HG03108 (cell line): Measurements from ENCODE around the gene FAM83C.

Experiments
- ATAC-seq: cut with Tn5 transposase; IDR thresholded peaks from one replicate; pipeline ENCODE4 v1.9.1; 2021; ENCODE audit warnings: moderate library complexity; ENCODE audit not compliant: unreplicated experiment

Gene FAM83C

DNA sequence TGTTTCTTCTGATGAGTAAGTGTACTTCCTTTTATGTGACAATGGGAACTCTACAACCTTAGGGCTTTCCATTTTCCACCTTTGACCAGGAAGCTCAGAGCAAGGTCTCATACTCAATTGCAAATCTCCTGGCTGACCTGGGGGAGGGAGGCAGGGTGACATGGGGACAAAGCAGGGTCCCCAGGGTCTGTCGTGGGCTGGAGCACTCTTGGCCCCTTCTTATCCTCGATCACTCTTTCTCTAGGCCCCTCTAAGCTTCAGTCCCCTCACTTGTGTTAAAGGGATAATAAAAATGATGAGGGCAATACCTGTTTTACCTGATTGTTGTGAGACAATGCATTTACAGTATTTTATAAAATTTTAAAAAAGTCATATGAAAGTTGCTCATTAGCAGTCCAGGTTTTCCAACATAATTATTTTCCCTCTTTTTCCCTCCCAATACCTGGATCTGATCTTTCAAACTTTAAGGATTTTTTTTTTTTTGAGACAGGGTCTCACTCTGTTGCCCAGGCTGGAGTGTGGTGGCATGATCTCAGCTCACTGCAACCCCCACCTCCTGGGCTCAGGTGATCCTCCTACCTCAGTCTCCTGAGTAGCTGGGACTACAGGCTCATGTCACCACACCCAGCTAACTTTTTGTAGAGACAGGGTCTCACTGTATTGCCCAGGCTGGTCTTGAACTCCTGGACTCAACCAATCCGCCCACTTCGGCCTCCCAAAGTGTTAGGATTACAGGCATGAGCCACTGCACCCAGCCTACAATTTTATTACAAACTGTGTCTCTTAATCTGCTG lies 8.4 kb upstream of the FAM83C start:
- no peak for ATAC-seq

DNA sequence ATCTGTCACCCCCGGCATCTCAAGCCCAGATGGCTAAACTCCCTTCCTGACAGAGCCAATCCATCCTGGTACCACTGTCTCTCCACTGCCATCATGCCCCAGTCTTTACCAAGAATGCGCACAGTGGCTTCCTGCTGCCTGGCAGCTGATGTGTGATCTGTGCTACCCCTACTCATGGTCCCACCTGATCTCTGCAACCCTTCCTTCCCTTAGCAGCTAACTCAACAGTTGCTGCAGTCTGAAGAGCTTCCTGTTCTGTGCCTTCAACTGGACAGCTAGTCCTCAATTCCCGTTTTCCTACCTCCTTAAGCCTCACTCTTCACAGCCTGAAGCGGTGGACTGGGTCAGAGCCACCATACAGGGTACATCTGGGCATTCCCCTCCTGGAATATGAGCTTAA lies 7.6 kb upstream of the FAM83C start:
- ATAC-seq = no peak

DNA sequence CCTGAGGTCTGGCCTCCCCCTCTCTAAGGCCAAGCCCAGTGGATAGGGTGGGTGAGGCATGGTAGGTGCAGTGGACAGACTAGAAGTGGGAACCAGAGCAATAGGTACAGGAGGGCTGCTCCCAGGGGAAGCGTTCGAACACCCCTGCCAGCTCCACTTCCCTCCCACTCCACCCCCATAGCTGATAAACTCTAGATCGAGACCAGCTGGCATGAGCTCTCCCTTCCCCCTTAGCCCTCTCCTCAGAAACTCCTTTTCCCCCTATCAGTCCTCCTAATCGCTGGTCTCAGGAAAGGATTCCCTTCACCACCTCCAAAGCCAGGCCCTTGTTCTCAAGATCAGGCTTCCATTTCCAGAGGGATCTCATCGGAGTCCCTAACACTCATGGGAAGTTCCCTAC lies 6.0 kb upstream of the FAM83C start:
- no peak for ATAC-seq

DNA sequence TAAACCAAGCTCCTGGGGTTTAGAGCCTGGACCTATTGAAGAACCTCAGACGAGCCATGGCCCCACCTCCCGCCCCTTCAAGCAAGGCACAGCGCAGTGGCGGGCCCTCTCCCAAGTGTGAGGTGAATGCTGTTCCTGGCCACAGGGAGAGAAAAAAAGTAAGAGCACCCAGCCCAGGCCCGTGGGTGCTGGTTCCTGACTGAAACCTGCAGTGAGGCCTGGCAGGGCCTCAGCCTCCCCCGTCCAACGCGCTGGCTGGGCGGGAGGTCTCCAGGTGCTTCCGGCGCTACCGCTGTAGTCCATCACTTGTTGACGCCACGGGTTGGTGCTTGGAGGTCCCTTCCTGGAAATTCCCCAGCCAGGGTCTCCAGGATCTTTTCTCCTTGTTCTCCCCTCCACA lies 5.5 kb upstream of the FAM83C start:
- no peak for ATAC-seq

DNA sequence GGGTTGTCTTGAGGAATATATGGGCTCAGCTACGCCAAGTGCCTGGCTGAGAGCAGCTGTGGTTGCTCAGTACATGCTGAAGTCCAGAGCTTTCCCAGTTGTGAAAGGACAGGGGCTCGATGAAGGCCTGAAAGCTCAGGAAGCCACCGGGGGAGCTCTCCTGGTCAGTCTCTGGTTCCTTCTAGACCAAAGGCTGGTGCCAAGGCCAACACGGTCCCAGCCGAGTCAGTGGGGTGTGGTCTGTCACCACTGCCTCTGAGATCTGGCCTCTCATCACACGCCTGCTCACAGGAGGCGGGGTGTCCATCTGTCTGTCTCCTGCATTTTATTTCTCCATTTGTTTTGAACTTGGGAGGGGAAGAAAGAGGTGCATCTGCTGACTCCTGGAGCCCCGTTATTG lies 4.9 kb upstream of the FAM83C start:
- ATAC-seq = no peak

DNA sequence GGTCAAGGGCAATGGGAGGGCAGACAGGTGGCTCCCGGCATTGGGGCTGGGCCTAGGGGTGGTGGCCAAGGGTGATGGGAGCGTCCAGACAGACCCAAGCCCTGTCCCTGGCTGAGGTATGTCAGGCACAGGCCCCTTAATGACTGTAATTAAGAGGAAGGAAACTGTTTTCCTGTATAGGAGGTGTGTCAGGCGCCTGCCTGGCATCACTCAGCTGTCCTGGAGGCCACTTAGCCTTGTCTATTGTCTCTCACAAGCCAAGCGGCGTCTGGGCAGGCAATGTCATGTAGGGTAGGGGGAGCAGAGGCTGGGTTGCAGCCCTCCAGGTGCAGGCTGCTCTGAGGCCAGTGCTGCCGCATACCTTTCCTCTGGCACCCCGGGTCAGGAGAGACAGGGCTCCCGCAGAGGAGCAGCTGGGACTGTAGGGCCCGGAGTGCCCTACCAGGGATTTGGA lies 3.9 kb upstream of the FAM83C start:
- no peak for ATAC-seq

DNA sequence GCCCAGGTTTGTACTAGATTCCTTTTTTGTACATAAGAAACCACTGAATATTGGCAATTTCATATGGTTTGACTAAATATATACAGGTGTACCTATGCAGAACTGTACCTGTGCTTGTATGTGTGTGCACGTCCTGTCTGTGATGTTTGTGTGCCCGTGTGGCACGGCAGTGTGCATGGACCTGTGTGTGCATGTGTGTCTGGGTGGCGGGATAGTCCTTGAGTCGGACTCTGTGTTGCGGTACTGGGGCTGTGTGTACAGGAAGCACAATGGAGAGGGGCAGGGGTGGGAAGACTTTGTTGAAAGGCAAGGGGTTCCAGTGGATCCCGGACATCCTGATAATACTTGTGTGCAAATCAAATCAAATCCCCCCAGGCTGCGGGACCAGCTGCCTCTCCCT lies 3.4 kb upstream of the FAM83C start:
- no peak for ATAC-seq

DNA sequence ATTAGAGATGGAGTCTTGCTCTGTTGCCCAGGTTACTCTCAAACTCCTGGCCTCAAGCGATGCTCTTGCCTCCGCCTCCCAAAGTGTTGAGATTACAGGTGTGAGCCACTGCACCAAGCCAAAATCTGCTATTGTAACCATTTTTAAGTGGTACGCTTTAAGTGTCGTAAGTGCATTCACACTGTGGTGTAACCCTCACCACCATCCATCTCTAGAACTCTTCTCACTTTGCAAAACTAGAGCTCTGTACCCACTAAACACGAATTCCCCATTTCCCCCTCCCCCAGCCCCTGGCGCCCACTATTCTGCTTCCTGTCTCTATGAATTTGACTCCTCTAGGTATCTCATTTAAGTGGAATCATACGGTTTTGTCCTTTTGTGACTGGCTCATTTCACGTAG lies 2.8 kb upstream of the FAM83C start:
- ATAC-seq = no peak

DNA sequence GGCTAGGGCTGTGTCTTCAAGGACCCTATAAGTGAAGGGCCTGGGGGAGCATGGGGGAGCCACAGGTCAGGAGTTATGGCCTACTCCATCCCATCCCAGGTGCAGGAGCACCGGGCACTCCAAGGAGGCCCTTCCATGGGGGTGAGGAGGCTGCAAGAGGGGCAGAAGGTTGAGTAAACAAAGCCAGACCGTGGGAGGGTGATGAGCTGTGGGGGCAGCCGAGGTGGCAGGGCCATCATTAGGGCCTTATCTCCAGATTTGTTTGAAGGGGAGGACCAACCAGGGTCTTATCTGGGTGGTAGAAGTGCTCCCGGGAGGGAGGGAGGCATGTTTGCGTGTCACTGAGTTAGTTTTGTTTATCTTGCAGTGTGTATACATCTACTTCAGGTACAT lies 2.1 kb upstream of the FAM83C start:
- ATAC-seq = no peak

DNA sequence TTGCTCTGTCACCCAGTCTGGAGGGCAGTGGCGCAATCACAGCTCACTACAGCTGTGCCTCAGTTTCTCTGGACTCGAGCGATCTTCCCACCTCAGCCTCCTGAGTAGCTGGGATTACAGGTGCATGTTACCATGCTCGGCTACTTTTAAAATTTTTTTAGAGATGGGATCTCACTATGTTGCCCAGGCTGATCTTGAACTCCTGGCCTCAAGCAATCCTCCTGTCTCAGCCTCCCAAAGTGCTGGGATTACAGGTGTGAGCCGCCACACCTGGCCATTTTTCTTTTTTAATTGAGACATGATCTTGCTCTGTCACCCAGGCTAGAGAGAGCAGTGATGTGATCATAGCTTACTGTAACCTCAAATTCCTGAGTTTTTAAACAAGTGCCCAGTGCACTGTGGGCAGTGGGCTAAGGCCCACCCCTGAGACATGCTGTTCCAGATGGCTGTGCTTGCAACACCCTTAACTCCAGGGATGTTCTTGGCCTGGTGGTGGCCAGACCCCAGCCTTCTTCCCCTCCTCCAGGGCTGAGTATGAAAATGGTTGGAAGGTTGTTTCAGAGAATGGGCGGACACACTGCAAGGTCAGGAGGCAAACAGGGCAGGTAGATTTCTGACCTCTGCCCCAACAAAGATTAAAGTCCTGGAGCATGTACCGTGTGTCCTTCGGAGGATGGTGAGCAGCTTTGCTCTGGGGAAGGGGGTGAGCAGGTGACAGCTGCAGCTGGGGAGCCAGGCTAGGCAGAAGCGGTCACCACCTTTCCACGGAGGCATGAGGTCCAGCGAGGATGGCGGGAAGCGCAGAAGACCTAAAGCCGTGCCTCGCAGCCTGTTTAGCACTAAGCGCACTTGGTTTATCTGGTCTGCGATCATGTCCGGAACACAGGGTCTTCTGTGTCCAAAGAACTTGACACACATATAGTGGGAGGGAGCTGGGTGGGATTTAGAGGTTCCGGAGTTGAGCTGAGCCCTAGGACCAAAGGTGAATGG lies 1.4 kb upstream of the FAM83C start:
- ATAC-seq = no peak

DNA sequence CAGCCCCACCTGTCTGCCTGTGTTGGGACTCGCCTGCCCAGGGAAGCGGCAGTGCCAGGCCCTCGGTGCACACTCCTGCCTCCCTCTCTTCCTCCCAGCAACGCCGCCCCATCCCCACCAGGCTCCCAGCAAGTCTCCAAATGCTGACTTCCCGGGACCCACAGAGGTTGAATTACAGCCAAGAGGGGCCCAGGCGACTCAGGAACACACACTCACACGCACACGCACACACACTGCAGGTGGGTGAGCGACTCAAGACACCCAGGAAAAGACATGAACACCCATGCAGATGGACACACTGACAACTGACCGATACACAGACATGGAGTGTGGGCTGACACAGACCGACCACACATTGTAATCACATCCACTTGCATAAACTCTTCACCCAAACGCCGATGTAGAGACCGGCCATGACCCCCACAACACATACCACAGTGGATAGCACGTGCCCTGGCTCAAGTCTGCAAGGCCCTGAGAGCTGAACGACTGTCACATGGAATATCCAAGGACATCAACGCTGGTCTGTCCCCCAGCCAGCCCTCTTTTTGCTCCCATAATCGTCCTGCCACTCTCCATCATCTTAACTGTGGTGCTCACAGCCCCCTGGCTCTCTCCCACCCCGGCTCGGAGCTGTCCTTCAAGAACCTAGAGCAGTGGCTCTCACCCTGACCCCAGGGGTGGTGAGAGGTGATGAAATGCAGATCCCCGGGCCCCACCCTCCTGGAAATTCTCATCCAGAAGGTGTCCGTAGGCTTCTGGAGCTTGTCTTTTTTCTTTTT lies 470 bp upstream of the FAM83C start:
- no peak for ATAC-seq

DNA sequence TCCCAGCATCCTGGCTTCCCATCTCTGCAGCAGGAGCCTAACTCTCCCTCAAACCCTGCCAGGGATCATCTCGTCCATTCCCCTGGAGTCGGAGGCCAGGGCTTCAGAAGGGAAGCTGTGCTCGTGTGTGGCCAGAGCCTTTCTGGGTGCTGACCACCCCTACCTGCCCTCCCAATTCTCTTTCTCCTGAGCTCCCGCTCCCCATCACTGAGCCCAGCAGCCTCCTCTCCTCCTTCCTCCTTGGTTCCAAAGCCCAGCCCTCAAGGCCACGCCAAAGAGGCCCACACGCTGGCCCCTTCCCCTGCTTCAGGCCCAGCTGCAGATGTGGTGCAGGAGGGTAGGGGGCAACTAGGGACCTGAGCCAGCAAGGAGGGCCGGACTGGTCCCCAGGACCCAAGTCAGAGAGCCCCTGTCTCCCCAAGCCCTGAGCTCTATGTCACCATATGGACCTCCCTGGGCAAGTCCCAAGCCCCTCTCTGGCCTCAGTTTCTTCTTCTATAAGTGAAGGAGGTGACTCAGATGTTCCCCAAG lies 1.3 kb downstream of the FAM83C start:
- no peak for ATAC-seq

DNA sequence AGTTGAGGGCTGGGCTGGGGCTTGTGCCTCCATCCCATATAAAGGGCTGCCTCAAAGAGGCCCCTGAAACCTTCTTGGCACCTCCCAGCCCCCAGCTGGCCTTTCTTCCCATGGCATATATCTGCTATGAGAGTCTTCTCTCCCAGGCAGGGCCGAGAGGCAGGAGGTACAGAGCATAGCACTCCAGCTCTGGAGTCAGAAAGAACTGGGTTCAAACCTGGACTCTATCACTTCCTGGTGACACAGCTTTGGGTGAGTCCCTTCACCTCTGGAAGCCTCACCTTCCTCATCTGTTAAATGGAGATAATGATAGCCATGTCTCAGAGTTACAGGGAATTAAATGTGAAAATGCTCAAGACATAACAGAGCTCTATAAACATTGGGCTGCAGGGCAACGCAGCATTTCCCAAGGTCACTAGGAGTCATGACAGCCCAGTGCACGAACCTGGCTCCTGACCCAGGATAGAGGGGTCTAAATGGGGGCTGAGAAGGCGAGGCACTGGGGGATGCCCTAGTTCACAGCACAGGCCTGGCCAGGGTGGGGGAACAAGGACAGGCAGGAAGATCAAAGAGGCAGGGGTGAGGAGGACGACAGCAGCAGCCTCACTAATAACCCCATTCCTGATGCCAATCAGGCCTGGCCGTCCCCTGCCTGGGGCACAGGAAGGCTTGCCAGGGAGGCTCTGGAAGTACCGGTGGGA lies 1.9 kb downstream of the FAM83C start:
- no peak for ATAC-seq

DNA sequence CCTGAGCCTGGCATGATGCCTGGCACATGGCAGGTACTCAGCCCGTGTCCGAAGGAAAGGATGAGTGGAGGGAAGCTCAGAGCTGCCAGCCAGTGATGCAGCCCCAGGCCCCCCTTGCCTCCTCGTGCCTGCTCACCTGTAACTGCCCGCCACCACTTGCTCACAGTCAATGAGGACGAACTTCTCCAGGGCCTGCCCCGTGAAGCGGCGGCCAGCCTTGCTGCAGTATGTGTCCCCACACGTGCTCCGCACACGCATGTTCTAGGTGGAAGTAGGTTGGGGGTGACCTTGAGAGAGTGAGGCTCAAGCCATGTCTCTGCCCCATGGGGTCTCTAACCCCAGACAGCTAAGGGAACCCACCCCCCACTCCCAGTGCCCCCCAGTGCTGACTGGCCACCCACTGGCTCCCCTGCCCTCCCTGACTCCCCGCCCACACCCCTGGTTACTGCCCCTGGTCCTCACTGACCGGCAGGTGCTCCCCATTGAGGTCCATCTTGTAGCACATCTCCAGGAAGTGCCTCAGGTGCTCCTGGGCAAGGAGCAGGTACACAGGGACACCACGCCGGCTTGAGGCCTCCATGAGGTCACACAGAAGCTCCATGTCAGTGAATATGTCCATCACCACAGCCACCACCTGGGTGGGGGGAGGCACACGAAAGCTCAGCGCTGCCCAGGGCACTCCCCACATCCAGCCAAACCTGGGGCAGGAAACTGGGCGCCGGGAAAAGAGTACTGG lies 3.7 kb downstream of the FAM83C start:
- ATAC-seq = no peak

DNA sequence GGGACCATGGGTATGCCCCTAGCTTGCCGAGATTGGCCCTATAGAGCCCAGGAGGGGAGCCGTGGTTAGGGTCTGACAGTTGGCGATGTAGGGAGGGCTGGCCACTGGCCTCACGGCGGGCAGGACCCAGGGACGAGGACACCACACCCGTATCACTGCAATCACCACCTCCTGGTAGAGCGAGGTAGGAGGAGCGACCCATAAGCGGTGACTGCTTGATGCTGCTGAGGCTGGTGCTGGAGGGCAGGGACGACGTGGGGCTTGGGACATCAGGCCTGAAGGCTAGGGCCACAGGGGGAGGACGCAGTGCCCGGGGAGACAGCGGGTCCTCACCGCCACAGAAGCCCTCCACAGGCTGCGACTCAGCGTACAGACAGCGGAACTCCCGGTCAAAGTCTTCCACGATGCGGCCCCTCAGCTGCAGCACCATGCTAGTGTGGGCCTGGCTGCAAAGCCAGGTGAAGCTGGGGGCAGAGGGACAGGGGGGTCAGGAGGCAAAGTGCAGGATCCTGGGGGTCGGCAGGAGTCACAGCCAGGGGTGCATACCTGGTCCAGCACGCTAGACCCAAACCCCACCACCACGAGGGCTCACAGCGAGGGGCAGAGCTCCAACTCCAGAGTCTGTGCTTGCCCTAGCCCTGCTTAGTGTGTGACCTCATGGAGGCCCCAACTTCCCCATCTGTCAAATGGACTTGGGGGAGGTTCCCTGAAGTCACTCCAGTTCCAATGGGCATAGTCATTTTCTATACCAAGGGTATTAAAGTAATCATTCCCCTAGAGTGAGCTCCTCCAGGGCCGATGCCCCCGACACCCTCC lies 4.5 kb downstream of the FAM83C start:
- ATAC-seq = no peak

DNA sequence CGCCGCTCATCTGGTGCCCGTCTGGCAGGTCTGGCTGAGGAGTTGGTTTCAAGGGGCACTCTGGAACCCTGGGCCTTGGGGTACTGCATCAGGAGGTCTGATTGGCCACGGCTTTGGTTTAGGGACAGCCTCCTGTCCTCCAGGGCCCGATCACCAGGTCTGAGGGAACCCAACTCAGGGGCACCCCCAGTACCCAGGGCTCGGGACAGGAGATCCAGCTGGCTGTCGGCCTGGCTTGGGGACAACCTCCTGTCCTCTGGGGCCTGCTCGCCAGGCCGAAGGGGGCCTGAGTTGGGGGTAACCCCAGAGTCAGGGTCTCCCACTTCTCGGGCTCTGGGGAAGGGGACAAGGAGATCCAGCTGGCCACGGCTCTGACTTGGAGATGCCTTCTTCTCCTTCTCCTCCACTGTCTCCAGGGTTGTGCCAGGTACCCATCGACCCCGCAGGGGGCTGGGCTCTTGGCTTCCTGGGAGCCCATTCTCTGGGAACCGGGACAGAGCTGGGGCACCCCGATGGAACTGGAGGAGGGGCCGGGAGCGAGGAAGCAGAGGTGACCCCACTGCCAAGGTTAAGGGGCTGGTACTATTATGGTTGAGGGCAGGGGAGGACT lies 5.2 kb downstream of the FAM83C start:
- no peak for ATAC-seq

DNA sequence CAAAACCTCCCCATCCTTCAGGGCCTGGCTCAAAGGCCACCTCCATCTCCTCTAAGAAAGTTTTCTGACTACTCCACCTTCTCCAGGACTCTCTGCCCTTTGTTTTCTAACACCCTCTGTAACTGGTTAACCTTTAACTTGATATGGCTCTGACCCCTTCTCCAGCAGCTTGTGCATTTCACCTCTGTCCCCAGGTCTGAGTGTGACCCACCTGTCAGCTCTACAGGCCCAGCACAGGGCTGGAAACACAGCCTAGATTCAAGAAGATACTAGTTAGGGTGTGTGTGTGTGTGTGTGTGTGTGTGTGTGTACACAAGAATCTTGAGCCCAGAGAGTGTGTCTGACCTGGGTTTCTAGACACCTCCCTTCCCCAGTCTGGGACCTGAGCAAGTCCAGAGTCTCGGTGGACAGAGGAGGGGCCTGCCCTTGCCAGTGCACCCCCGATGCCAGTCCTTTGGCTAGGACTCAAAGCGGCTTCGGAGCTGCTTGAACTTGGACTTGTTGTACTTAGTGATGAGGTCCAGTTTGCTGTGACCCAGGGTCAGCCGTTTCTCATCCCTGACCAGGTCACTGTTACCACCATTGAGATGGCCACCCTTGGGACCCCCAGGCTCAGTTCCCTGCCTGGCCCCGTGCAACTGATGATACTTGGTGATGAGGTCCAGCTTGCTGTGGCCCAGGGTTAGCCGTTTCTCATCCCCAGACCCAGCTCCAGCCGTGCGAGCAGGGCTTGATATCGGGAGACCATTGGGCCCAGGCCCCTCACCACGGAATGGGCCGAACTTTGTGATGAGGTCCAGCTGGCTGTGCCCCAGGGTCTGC lies 5.9 kb downstream of the FAM83C start:
- no peak for ATAC-seq

DNA sequence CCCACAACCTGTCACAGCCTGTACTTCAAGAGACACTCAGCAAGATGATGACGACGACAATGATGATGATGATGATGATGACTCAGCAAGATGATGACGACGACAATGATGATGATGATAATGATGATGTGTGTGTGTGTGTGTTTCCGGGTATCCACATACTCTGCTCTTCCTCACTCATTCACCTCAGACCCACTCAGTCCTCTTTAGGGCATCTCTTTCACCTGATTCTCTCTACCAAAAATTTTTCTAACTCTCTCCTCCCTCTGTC lies 6.5 kb downstream of the FAM83C start:
- ATAC-seq = no peak
